Measurements from ENCODE around the gene C3orf22.

DNA sequence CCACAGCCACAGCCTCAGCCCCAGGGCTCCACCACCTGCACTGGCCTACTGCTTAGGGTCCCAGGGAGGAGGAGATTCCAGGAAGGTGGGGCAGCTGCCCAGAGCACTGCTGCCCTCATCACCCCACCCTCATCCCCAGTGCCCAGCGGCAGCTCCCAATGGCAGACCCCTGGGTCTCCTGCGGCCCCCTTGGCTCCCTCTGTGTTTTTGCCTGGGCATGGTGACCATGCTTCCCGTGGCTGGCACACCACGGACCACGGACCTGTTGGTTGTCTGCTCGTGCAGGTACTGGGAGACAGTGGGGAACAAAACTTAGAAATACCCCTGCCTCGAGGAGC is 32.1 kb downstream of the C3orf22 start:
- TF ChIP-seq CTCF (IDR thresholded peaks at IDR 0.05; ENCODE audit: low read depth, low read length), result no peak
- TF ChIP-seq EZH2phosphoT487 (IDR thresholded peaks at IDR 0.05; ENCODE audit: low read depth), result no peak
